Measurements from ENCODE around the gene PACRG. TPM values are rescaled to one million over a fixed set of nuclear protein-coding genes. Genes with fewer than 3 reads are reported as not detected.

The PACRG gene
- total and polyA plus RNA-seq, 2 of the 8 experiments (the other 6 are each of a cell fraction or from before 2014, with no cell fraction given), result 0.44 to 0.54 TPM

GRCh38 chr6:162778603-162779002, 50.8 kb downstream of the PACRG start:
- no peak overlapping the region for H3K18ac ChIP-seq (ENCODE audit: extremely low read depth, low read length)
- no peak for TF ChIP-seq NRF1 (IDR thresholded peaks at IDR 0.05; ENCODE audit: low read depth, low read length)
- TF ChIP-seq RAD21 (IDR thresholded peaks at IDR 0.05 in 1 of 2, conservative IDR thresholded peaks at IDR 0.05 in 1 of 2; ENCODE audit: low read depth in 2 of 2, low read length in 2 of 2), result peak; percentile 19 to 30; a peak in 3 of 4 replicates
- H3K36me3 ChIP-seq (ENCODE audit: control insufficient read depth in 2 of 4, insufficient read depth in 4 of 4, low read length in 3 of 4), result no peaks in the 10 kb centered on the region
- H2AFZ ChIP-seq (ENCODE audit: low read length), result no peak overlapping the region
- H3K9ac ChIP-seq (replicated peaks in 1 of 4; ENCODE audit: extremely low read depth in 1 of 4, low read depth in 3 of 4, low read length in 3 of 4), result no peak overlapping the region
- no peak overlapping the region for H3K27ac ChIP-seq (ENCODE audit: low read depth, low read length)
- no peak overlapping the region for H4K5ac ChIP-seq (ENCODE audit: insufficient read length, low read depth, low read length)
- no peaks in the 10 kb centered on the region for H3K4me1 ChIP-seq (replicated peaks in 1 of 4; ENCODE audit: control insufficient read depth in 3 of 4, insufficient read depth in 4 of 4, low read length in 3 of 4)
- H3K4me3 ChIP-seq (ENCODE audit: extremely low read depth in 1 of 4, insufficient read depth in 2 of 4, low read depth in 3 of 4, low read length in 4 of 4), result no peak overlapping the region
- H3K4ac ChIP-seq (replicated peaks; ENCODE audit: insufficient read length, low read depth, low read length), result no peak overlapping the region
- FAIRE-seq, result no peak
- H2BK120ac ChIP-seq (replicated peaks; ENCODE audit: low read depth, low read length), result no peak overlapping the region
- H4K20me1 ChIP-seq (replicated peaks in 1 of 2; ENCODE audit: control insufficient read depth in 1 of 2, insufficient read depth in 2 of 2, low read length in 2 of 2), result no peaks in the 10 kb centered on the region
- WGBS, 2 experiments (ENCODE audit: extremely low coverage in 1 of 2, insufficient coverage in 1 of 2, insufficient read length in 1 of 2, insufficient replicate concordance in 2 of 2, low coverage in 1 of 2, low lambda C conversion rate in 2 of 2, missing lambda C conversion rate in 1 of 2), result 96% methylated on average over 8 of the region's 8 CpGs; no CpG with 5 or more reads in 1 of the 2 experiments
- no peak overlapping the region for H4K91ac ChIP-seq (replicated peaks; ENCODE audit: insufficient read length, low read length)
- H3K27me3 ChIP-seq (replicated peaks in 1 of 4; ENCODE audit: control insufficient read depth in 3 of 4, extremely low read depth in 1 of 4, insufficient read depth in 3 of 4, low read length in 3 of 4), result peaks cover 0 to 1% (median 0%) of the 10 kb centered on the region in 4 experiments; a peak in 1 of 7 replicates
- no peak for DNase-seq (ENCODE audit: low read depth in 1 of 2, low spot score in 2 of 2)
- no peak overlapping the region for H2AK5ac ChIP-seq (ENCODE audit: low read depth, low read length)
- no peak overlapping the region for H3K23ac ChIP-seq (ENCODE audit: insufficient read length)
- H4K8ac ChIP-seq (ENCODE audit: extremely low read depth, insufficient read depth, low read length), result no peak overlapping the region
- ChIA-PET CTCF (ENCODE audit: partially characterized antibody) (interaction anchor here (0.9 to 2.1 kb wide), 2 partner anchors 24 to 38 kb away, joined by 3 to 5 read pairs; no protein-coding TSS in a partner anchor), POLR2A (ENCODE audit: partially characterized antibody) (no interaction called here)
- H3K4me2 ChIP-seq (ENCODE audit: insufficient read depth in 1 of 2, low read depth in 2 of 2, low read length in 2 of 2), result no peak overlapping the region
- H3K9me3 ChIP-seq (ENCODE audit: insufficient read depth in 2 of 2, low read depth in 1 of 2, low read length in 1 of 2), result peaks cover 0 to 3% of the 10 kb centered on the region in 2 experiments; a peak in 2 of 4 replicates
- no peak overlapping the region for H2BK5ac ChIP-seq (ENCODE audit: low read depth, low read length)
- no peak overlapping the region for H3K14ac ChIP-seq (ENCODE audit: insufficient read length)
- no peaks in the 10 kb centered on the region for H3K23me2 ChIP-seq (ENCODE audit: low read depth, low read length)
- no peak overlapping the region for H3K56ac ChIP-seq (replicated peaks; ENCODE audit: insufficient read length, low read depth, low read length)
- no peak overlapping the region for H2BK12ac ChIP-seq (ENCODE audit: low read depth, low read length)
- no peak overlapping the region for H2BK15ac ChIP-seq (ENCODE audit: low read length)
- H3K79me2 ChIP-seq (ENCODE audit: control insufficient read depth in 1 of 2, insufficient read depth in 2 of 2, low read length in 2 of 2), result no peaks in the 10 kb centered on the region
- no peaks in the 10 kb centered on the region for H3K79me1 ChIP-seq (ENCODE audit: low read depth, low read length)
- H2BK20ac ChIP-seq (ENCODE audit: low read length), result no peak overlapping the region
